Measurements from ENCODE around the gene PLEKHM3. TPM values are rescaled to one million over a fixed set of nuclear protein-coding genes. Genes with fewer than 3 reads are reported as not detected.

PLEKHM3 gene
- total RNA-seq, 2 experiments from 2014 or later: 11.3 to 11.6 TPM

- Mint-ChIP-seq H3K4me3 (no peak overlapping the region), H3K36me3 (ENCODE audit: low read depth) (peaks cover 51% of the 10 kb centered on the region), H3K27ac (no peak overlapping the region), H3K27me3 (no peaks in the 10 kb centered on the region), H3K9me3 (no peaks in the 10 kb centered on the region), H3K4me1 (ENCODE audit: low read depth) (no peaks in the 10 kb centered on the region)
- no peaks in the 10 kb centered on the region for H3K27me3 ChIP-seq (ENCODE audit: control insufficient read depth in 1 of 2, insufficient read depth in 2 of 2, low read length in 2 of 2)
- ChIA-PET POLR2A (no interaction called here), CTCF (no interaction called here)
- DNase-seq: no peak
- intact Hi-C loops (cut with DNase I, micrococcal nuclease): no loop called here
- H3K36me3 ChIP-seq (ENCODE audit: insufficient read depth, low read length): peaks cover 11% of the 10 kb centered on the region
- H3K4me3 ChIP-seq (ENCODE audit: low read length): no peak overlapping the region
- no peaks in the 10 kb centered on the region for H3K4me1 ChIP-seq (ENCODE audit: insufficient read depth, low read length)
- no peak for TF ChIP-seq CTCF (IDR thresholded peaks at IDR 0.05)
- no peak for ATAC-seq (ENCODE audit: poor library complexity)
- no peaks in the 10 kb centered on the region for H3K9me3 ChIP-seq (ENCODE audit: control insufficient read depth in 1 of 2, insufficient read depth in 1 of 2, low read length in 2 of 2)
- H3K27ac ChIP-seq (ENCODE audit: low read depth in 1 of 2, low read length in 2 of 2): no peak overlapping the region
Measured at GRCh38 chr2:207902821-207903220, 122.5 kb downstream of the PLEKHM3 start.

GRCh38 chr2:207901829-207902228 lies 123.5 kb downstream of the PLEKHM3 start:
- no peak for TF ChIP-seq CTCF (IDR thresholded peaks at IDR 0.05)

GRCh38 chr2:207901401-207901800 lies 123.9 kb downstream of the PLEKHM3 start:
- CTCF ChIA-PET: no interaction called here

More at GRCh38 chr2:207901829-207902228, 123.5 kb downstream of the PLEKHM3 start:
- ATAC-seq (ENCODE audit: poor library complexity) (no peak), DNase-seq (no peak)
- Histone ChIP-seq H3K27ac (ENCODE audit: low read depth in 1 of 2, low read length in 2 of 2) (no peak overlapping the region), H3K4me1 (ENCODE audit: insufficient read depth, low read length) (no peaks in the 10 kb centered on the region), H3K9me3 (ENCODE audit: control insufficient read depth in 1 of 2, insufficient read depth in 1 of 2, low read length in 2 of 2) (no peaks in the 10 kb centered on the region), H3K36me3 (ENCODE audit: insufficient read depth, low read length) (peaks cover 7% of the 10 kb centered on the region), H3K27me3 (ENCODE audit: control insufficient read depth in 1 of 2, insufficient read depth in 2 of 2, low read length in 2 of 2) (no peaks in the 10 kb centered on the region), H3K4me3 (ENCODE audit: low read length) (no peak overlapping the region)
- H3K36me3 Mint-ChIP-seq (ENCODE audit: low read depth): peaks cover 47% of the 10 kb centered on the region
- H3K9me3 Mint-ChIP-seq: no peaks in the 10 kb centered on the region
- ChIA-PET CTCF (no interaction called here), POLR2A (no interaction called here)
- H3K27me3 Mint-ChIP-seq: no peaks in the 10 kb centered on the region
- H3K4me1 Mint-ChIP-seq (ENCODE audit: low read depth): no peaks in the 10 kb centered on the region
- no peak overlapping the region for H3K4me3 Mint-ChIP-seq
- H3K27ac Mint-ChIP-seq: no peak overlapping the region
- intact Hi-C loops (cut with DNase I, micrococcal nuclease): no loop called here

More at GRCh38 chr2:207901401-207901800, 123.9 kb downstream of the PLEKHM3 start:
- no peaks in the 10 kb centered on the region for H3K9me3 ChIP-seq (ENCODE audit: control insufficient read depth in 1 of 2, insufficient read depth in 1 of 2, low read length in 2 of 2)
- H3K27me3 Mint-ChIP-seq: no peaks in the 10 kb centered on the region
- H3K4me1 Mint-ChIP-seq (ENCODE audit: low read depth): no peaks in the 10 kb centered on the region
- no peak overlapping the region for H3K27ac ChIP-seq (ENCODE audit: low read depth in 1 of 2, low read length in 2 of 2)
- H3K27ac Mint-ChIP-seq: no peak overlapping the region
- POLR2A ChIA-PET: no interaction called here
- no peaks in the 10 kb centered on the region for H3K9me3 Mint-ChIP-seq
- intact Hi-C loops (cut with DNase I, micrococcal nuclease): no loop called here
- no peak overlapping the region for H3K4me3 ChIP-seq (ENCODE audit: low read length)
- no peak for DNase-seq
- no peak overlapping the region for H3K4me3 Mint-ChIP-seq
- ATAC-seq (ENCODE audit: poor library complexity): no peak
- TF ChIP-seq CTCF (IDR thresholded peaks at IDR 0.05): no peak
- H3K27me3 ChIP-seq (ENCODE audit: control insufficient read depth in 1 of 2, insufficient read depth in 2 of 2, low read length in 2 of 2): no peaks in the 10 kb centered on the region
- H3K36me3 ChIP-seq (ENCODE audit: insufficient read depth, low read length): peaks cover 7% of the 10 kb centered on the region
- H3K36me3 Mint-ChIP-seq (ENCODE audit: low read depth): peaks cover 46% of the 10 kb centered on the region
- no peaks in the 10 kb centered on the region for H3K4me1 ChIP-seq (ENCODE audit: insufficient read depth, low read length)

All from CD4-positive, alpha-beta T cell (primary cell).